ENCODE data around the gene PRIM2.

PRIM2 gene

DNA sequence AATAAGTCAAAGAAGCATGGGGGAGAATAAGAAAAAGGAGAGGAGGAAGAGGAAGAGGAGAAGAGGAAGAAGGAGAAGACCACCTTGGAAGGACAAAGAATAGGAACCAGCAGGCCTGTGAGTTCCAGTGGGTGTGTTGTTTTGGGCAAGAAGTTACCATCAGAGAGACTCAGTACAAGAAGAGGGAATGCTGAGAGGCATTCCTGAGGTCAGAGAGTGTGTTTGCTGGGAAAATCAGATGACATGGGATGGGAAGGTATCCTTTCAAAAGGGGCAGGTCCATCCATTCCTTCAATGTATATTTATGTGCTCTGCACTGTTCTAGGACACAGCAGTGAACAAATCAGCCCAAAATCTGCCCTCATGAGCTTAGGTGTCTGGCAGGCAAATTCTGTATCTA is 40.5 kb upstream of the PRIM2 start:
- Histone ChIP-seq H3K4me3 (replicated peaks; ENCODE audit: insufficient read depth, low read length) (no peak overlapping the region), H3K27me3 (ENCODE audit: insufficient read depth, poor library complexity, severe bottlenecking) (no peaks in the 10 kb centered on the region), H3K27ac (replicated peaks) (no peak overlapping the region)
- DNase-seq (ENCODE audit: low read depth in 1 of 2, low spot score in 1 of 2) = no peak
- TF ChIP-seq SPI1 (IDR thresholded peaks at IDR 0.05; ENCODE audit: borderline replicate concordance, low read depth) = no peak
- TF ChIP-seq GABPA (IDR thresholded peaks at IDR 0.05; ENCODE audit: low read depth) = no peak
- TF ChIP-seq, protein P1, sequence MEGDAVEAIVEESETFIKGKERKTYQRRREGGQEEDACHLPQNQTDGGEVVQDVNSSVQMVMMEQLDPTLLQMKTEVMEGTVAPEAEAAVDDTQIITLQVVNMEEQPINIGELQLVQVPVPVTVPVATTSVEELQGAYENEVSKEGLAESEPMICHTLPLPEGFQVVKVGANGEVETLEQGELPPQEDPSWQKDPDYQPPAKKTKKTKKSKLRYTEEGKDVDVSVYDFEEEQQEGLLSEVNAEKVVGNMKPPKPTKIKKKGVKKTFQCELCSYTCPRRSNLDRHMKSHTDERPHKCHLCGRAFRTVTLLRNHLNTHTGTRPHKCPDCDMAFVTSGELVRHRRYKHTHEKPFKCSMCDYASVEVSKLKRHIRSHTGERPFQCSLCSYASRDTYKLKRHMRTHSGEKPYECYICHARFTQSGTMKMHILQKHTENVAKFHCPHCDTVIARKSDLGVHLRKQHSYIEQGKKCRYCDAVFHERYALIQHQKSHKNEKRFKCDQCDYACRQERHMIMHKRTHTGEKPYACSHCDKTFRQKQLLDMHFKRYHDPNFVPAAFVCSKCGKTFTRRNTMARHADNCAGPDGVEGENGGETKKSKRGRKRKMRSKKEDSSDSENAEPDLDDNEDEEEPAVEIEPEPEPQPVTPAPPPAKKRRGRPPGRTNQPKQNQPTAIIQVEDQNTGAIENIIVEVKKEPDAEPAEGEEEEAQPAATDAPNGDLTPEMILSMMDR (IDR thresholded peaks at IDR 0.05; ENCODE audit: insufficient read depth, low read length) = no peak
- TF ChIP-seq, protein P2, sequence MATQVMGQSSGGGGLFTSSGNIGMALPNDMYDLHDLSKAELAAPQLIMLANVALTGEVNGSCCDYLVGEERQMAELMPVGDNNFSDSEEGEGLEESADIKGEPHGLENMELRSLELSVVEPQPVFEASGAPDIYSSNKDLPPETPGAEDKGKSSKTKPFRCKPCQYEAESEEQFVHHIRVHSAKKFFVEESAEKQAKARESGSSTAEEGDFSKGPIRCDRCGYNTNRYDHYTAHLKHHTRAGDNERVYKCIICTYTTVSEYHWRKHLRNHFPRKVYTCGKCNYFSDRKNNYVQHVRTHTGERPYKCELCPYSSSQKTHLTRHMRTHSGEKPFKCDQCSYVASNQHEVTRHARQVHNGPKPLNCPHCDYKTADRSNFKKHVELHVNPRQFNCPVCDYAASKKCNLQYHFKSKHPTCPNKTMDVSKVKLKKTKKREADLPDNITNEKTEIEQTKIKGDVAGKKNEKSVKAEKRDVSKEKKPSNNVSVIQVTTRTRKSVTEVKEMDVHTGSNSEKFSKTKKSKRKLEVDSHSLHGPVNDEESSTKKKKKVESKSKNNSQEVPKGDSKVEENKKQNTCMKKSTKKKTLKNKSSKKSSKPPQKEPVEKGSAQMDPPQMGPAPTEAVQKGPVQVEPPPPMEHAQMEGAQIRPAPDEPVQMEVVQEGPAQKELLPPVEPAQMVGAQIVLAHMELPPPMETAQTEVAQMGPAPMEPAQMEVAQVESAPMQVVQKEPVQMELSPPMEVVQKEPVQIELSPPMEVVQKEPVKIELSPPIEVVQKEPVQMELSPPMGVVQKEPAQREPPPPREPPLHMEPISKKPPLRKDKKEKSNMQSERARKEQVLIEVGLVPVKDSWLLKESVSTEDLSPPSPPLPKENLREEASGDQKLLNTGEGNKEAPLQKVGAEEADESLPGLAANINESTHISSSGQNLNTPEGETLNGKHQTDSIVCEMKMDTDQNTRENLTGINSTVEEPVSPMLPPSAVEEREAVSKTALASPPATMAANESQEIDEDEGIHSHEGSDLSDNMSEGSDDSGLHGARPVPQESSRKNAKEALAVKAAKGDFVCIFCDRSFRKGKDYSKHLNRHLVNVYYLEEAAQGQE (IDR thresholded peaks at IDR 0.05; ENCODE audit: insufficient replicate concordance, low read depth) = no peak
- no peak for TF ChIP-seq POLR2AphosphoS5 (IDR thresholded peaks at IDR 0.05; ENCODE audit: low read depth)

DNA sequence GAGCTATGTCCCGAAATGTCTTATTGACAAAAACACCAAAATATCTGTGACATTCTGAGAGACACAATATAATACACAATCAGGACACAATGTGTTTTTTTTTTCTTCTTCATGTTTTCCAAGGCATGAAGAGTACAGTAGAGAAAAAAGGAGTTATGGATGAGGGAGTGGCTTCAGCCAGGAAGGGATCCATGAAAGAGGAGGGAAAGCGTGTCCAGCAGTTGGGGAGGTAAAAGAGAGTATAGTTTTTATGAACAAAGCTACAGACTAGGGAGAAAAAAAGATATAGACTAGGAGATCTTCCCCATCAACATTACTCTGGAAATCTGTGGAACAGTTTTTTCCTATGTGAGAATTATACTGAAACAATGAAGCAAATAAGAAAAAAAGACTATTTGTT is 38.9 kb upstream of the PRIM2 start:
- no peak for DNase-seq (ENCODE audit: low read depth in 1 of 2, low spot score in 1 of 2)
- Histone ChIP-seq H3K27me3 (ENCODE audit: insufficient read depth, poor library complexity, severe bottlenecking) (no peaks in the 10 kb centered on the region), H3K27ac (replicated peaks) (no peak overlapping the region), H3K4me3 (replicated peaks; ENCODE audit: insufficient read depth, low read length) (no peak overlapping the region)
- TF ChIP-seq GABPA (IDR thresholded peaks at IDR 0.05; ENCODE audit: low read depth) = no peak
- TF ChIP-seq, protein P1 (IDR thresholded peaks at IDR 0.05; ENCODE audit: insufficient read depth, low read length) = no peak
- TF ChIP-seq, protein P2 (IDR thresholded peaks at IDR 0.05; ENCODE audit: insufficient replicate concordance, low read depth) = no peak
- no peak for TF ChIP-seq SPI1 (IDR thresholded peaks at IDR 0.05; ENCODE audit: borderline replicate concordance, low read depth)
- no peak for TF ChIP-seq POLR2AphosphoS5 (IDR thresholded peaks at IDR 0.05; ENCODE audit: low read depth)

DNA sequence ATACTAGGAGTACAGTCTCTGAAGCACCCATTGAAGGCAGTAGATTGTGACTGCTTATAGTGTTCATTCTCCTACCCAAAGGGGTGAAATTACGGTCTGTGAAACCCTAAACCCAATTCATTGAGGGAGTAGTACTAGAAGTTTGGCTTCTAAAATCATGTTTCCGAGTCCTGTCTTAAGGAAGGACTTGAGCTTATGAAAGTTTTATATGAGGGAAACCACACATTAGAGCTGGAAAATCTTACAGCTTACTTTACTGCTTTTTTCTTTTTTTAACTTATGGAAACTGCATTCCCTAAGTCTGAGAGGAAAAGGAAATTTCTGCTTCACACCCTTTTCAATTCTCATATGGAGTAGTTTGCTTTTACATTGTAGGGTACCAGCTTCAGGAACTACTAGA is 38.4 kb upstream of the PRIM2 start:
- Histone ChIP-seq H3K4me3 (replicated peaks; ENCODE audit: insufficient read depth, low read length) (no peak overlapping the region), H3K27ac (replicated peaks) (no peak overlapping the region), H3K27me3 (ENCODE audit: insufficient read depth, poor library complexity, severe bottlenecking) (no peaks in the 10 kb centered on the region)
- DNase-seq (ENCODE audit: low read depth in 1 of 2, low spot score in 1 of 2) = no peak
- TF ChIP-seq, protein P2 (IDR thresholded peaks at IDR 0.05; ENCODE audit: insufficient replicate concordance, low read depth) = no peak
- no peak for TF ChIP-seq SPI1 (IDR thresholded peaks at IDR 0.05; ENCODE audit: borderline replicate concordance, low read depth)
- TF ChIP-seq POLR2AphosphoS5 (IDR thresholded peaks at IDR 0.05; ENCODE audit: low read depth) = no peak
